Tibial nerve (tissue), 4 donors: Measurements from ENCODE around the gene DHRS7C. TPM values are rescaled to one million over a fixed set of nuclear protein-coding genes. Genes with fewer than 3 reads are reported as not detected.

Experiments used
- DNase-seq, 2 donors: peaks; one replicate each; pipeline ENCODE4 v3.0.0-alpha.2; 2019; ENCODE audit warnings: low spot score in 2 of 2
- H3K27ac ChIP-seq, 4 donors: fragments of 200-600 bp; sonication (generic) in 3 of 4; one replicate each; pipeline ENCODE4 v1.5.1; 2017 to 2019; ENCODE audit warnings: mild to moderate bottlenecking in 1 of 4
- H3K27me3 ChIP-seq, 2 donors: fragments of 200-600 bp; sonication (generic) in 1 of 2; one replicate each; pipeline versions ENCODE4 v1.5.1 to v1.6.0; 2017 to 2019
- H3K36me3 ChIP-seq, 3 donors: fragments of 200-600 bp; sonication (generic); one replicate each; pipeline ENCODE4 v1.5.1; 2018 to 2019
- H3K4me1 ChIP-seq, 4 donors: fragments of 200-600 bp; sonication (generic) in 3 of 4; one replicate each; pipeline ENCODE4 v1.5.1; 2017 to 2019
- H3K4me3 ChIP-seq, 4 donors: fragments of 200-600 bp; sonication (generic) in 3 of 4; one replicate each; pipeline ENCODE4 v1.5.1; 2017 to 2019; ENCODE audit warnings: mild to moderate bottlenecking in 1 of 4, moderate library complexity in 1 of 4
- H3K9me3 ChIP-seq, 4 donors: fragments of 200-600 bp; sonication (generic) in 3 of 4; one replicate each; pipeline ENCODE4 v1.5.1; 2017 to 2019
- EP300 ChIP-seq, 2 donors: sonication (generic); formaldehyde crosslinking; IDR thresholded peaks; one replicate each; pipeline ENCODE4 v1.6.1; 2017; ENCODE audit warnings: antibody characterized with exemption in 2 of 2, mild to moderate bottlenecking in 1 of 2
- POLR2A ChIP-seq, 2 donors: fragments of 450-650 bp; IDR thresholded peaks; one replicate each; pipeline ENCODE4 v1.6.1; 2017; ENCODE audit warnings: antibody characterized with exemption in 2 of 2, mild to moderate bottlenecking in 2 of 2, moderate library complexity in 2 of 2
- WGBS, 2 donors: methylation state at CpG; one replicate each; pipeline ENCODE4 v1.1.5; 2018; 5-methylcytosine and 5-hydroxymethylcytosine counted together
- total RNA-seq, 4 donors: library from RNA; depleted of rRNA; stranded (reverse); fragments of >200 nt; gene quantifications; one replicate each; pipeline ENCODE4 v1.1.0, GENCODE V29; 2016
- TF ChIP-seq, protein P1 (sequence below), 5 experiments: fragments of 200-600 bp in 3 of 5; fragments of 450-650 bp in 2 of 5; sonication (generic) in 3 of 5; IDR thresholded peaks; one replicate each; pipeline ENCODE4 v1.5.1; 2016 to 2019; ENCODE audit warnings: antibody characterized with exemption in 5 of 5, mild to moderate bottlenecking in 3 of 5, moderate library complexity in 2 of 5

Gene DHRS7C
- total RNA-seq, 4 donors from 2014 or later, result not detected

DNA sequence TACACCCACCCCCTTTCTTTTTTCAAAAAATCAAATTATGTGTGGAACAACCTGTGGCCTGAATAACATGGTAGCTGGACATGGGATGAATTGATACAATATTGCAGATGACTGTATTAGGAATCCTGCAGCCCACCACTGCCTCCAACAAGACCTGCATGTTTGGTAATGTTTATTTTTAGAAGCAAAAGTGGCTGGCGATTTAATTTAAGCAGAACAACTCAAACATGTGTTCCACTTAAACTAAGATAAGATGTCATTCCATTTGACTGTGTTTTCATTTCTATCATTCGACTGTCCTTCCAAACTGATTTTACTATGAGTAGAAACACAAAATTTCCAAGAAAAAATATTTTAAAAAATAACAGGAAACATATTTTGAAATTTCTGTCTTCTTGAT is 10.1 kb upstream of the DHRS7C start:
- H3K9me3 ChIP-seq, result peaks cover 0 to 21% (median 0%) of the 10 kb centered on the region in 4 donors
- no peak for DNase-seq
- TF ChIP-seq, protein P1, sequence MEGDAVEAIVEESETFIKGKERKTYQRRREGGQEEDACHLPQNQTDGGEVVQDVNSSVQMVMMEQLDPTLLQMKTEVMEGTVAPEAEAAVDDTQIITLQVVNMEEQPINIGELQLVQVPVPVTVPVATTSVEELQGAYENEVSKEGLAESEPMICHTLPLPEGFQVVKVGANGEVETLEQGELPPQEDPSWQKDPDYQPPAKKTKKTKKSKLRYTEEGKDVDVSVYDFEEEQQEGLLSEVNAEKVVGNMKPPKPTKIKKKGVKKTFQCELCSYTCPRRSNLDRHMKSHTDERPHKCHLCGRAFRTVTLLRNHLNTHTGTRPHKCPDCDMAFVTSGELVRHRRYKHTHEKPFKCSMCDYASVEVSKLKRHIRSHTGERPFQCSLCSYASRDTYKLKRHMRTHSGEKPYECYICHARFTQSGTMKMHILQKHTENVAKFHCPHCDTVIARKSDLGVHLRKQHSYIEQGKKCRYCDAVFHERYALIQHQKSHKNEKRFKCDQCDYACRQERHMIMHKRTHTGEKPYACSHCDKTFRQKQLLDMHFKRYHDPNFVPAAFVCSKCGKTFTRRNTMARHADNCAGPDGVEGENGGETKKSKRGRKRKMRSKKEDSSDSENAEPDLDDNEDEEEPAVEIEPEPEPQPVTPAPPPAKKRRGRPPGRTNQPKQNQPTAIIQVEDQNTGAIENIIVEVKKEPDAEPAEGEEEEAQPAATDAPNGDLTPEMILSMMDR (IDR thresholded peaks at IDR 0.05), result no peak
- no peak for TF ChIP-seq POLR2A (IDR thresholded peaks at IDR 0.05)
- TF ChIP-seq EP300 (IDR thresholded peaks at IDR 0.05), result no peak
- no peaks in the 10 kb centered on the region for H3K36me3 ChIP-seq
- H3K4me1 ChIP-seq, result no peaks in the 10 kb centered on the region
- H3K27me3 ChIP-seq, result no peaks in the 10 kb centered on the region
- H3K4me3 ChIP-seq, result no peak overlapping the region
- H3K27ac ChIP-seq, result no peak overlapping the region
- 70 to 73% methylated on average over 2 of the region's 2 CpGs for WGBS, 2 donors

DNA sequence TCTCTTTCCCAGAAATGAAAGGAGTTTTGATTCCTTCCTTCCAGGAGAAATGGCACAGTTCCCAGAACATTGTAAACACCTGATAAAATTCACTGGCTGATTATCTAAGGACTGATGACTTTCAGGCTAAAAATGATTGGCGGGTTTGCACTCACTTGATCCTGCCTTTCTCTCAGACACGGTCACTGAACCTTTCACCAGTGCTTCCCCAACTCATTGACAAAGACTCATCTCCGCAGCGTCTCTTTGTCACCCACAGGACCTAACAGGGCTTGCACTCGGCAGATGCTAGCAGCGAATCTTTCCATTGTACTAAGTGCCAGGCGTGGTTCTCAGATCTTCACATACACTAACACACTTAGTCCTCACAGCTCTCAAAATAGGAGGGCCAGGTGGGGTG is 7.3 kb upstream of the DHRS7C start:
- TF ChIP-seq POLR2A (IDR thresholded peaks at IDR 0.05) (no peak), EP300 (IDR thresholded peaks at IDR 0.05) (no peak)
- TF ChIP-seq, protein P1 (IDR thresholded peaks at IDR 0.05), result no peak
- H3K27me3 ChIP-seq, result no peaks in the 10 kb centered on the region
- no peak for DNase-seq
- H3K4me1 ChIP-seq, result no peaks in the 10 kb centered on the region
- no peaks in the 10 kb centered on the region for H3K36me3 ChIP-seq
- 74 to 86% methylated on average over 7 of the region's 7 CpGs for WGBS, 2 donors
- H3K27ac ChIP-seq, result no peak overlapping the region
- peaks cover 0 to under 1% (median 0%) of the 10 kb centered on the region in 4 donors for H3K9me3 ChIP-seq
- no peak overlapping the region for H3K4me3 ChIP-seq

DNA sequence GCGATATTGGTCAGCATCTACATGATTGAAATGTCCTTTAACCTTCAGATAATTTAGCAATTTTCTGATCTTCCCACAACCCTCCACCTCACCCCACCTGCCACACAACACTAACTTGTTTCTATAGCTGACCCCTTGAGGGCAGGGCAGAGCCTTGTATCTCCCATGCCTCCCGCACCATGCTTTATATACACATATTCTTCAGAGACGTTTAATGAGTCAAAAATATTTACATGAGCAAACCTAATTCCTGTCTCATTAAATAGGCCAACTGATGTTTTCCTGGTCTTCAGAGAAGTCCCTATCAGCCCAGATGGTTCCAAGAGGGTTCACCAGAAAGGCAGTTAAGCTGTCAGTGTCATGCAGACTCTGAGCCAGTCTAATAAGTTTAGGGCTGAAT is 6.6 kb upstream of the DHRS7C start:
- Histone ChIP-seq H3K4me1 (no peaks in the 10 kb centered on the region), H3K27me3 (no peaks in the 10 kb centered on the region), H3K9me3 (no peaks in the 10 kb centered on the region), H3K4me3 (no peak overlapping the region), H3K36me3 (no peaks in the 10 kb centered on the region), H3K27ac (no peak overlapping the region)
- TF ChIP-seq EP300 (IDR thresholded peaks at IDR 0.05) (no peak), POLR2A (IDR thresholded peaks at IDR 0.05) (no peak)
- TF ChIP-seq, protein P1 (IDR thresholded peaks at IDR 0.05), result no peak
- DNase-seq, result no peak
- WGBS, 2 donors, result 69 to 77% methylated on average over 3 of the region's 3 CpGs

DNA sequence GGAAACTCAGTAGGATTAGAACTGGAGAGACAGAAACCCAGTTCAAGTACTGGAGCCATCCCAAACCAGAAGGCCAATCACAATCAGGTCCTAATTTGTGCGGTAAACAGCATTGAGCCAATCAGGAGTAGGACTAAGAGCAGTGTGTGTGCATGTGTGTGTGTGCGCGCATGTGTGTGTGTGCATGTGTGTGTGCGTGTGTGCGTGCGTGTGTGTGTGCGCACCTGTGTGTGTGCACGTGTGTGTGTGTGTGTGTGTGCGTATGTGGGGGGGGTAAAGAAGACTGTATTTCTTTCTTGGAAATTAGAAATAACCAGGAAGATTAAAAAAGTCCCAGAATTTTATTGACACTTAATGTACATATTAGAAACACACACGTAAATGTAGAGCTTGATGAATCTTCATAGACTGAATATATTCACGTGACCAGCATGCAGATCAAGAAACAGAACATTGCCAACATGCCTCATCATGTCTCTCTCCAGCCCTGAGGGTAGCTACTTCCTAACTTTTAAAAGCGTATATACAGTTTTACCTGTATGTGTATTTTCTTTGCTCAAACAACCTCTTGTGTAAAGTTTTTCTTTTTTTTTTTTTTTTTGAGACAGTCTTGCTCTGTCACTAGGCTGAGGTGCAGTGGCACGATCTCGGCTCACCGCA is 919 bp upstream of the DHRS7C start:
- Histone ChIP-seq H3K4me3 (no peak overlapping the region), H3K27me3 (no peaks in the 10 kb centered on the region), H3K36me3 (no peaks in the 10 kb centered on the region), H3K4me1 (no peaks in the 10 kb centered on the region), H3K27ac (no peak overlapping the region), H3K9me3 (no peaks in the 10 kb centered on the region)
- 93% methylated on average over 15 of the region's 15 CpGs for WGBS, 2 donors
- DNase-seq, result no peak
- TF ChIP-seq POLR2A (IDR thresholded peaks at IDR 0.05), result no peak
- TF ChIP-seq, protein P1 (IDR thresholded peaks at IDR 0.05), result no peak
- TF ChIP-seq EP300 (IDR thresholded peaks at IDR 0.05), result no peak

DNA sequence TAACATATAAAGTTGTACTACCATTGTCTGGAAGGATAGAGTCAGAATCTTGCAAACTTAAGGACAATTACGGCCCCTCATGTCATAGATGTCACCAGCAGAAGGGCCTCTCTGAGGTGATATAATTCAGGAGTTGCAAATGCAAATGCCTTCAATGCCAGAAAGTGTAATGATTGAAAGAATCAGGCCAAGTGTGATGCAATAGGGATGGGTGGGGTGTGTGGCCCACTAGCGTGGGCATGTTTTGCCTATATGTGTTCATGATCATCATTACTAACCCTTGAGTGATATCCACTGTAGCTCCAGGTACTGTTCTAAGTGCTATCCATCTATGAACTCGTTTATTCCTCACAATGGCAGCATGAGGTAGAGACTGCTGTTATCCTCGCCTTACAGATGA is 1.1 kb downstream of the DHRS7C start:
- TF ChIP-seq EP300 (IDR thresholded peaks at IDR 0.05) (no peak), POLR2A (IDR thresholded peaks at IDR 0.05) (no peak)
- TF ChIP-seq, protein P1 (IDR thresholded peaks at IDR 0.05), result no peak
- no peaks in the 10 kb centered on the region for H3K27me3 ChIP-seq
- no peak overlapping the region for H3K27ac ChIP-seq
- no peak for DNase-seq
- H3K4me1 ChIP-seq, result no peaks in the 10 kb centered on the region
- 84 to 86% methylated on average over 4 of the region's 4 CpGs for WGBS, 2 donors
- H3K36me3 ChIP-seq, result no peaks in the 10 kb centered on the region
- H3K9me3 ChIP-seq, result no peaks in the 10 kb centered on the region
- H3K4me3 ChIP-seq, result no peak overlapping the region
